Measurements from ENCODE around the gene SLC25A21.

DNA sequence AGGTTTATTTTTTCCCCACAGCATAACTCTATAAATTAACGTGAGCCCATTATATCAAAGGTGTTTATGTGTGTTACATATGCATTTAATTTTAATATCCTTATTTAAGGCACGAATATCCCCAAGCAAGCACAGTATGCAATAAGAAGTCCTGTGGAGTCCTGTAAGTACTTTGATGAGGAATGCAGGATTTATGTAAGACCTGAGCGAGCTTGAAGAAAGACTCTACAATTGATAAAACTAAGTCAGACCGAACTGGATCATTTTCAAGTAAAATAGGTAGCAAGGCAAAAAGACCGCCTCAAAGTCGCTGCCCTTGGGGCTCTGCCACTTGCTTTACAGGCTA, 755 bp downstream of the SLC25A21 start:
- TF ChIP-seq CTCF (IDR thresholded peaks at IDR 0.05) (no peak), POLR2AphosphoS5 (IDR thresholded peaks at IDR 0.05) (no peak)
